NCI-H146 treated with DMSO at 0.1 percent for 48 hours (cell line): ENCODE data around the gene POMC.
"Not testable (repeated sequence)": the region's sequence is repeated elsewhere in the genome, so short reads cannot be mapped to it uniquely, and the experiment has no call there.

Experiments
- DNase-seq: peaks from one replicate; lab custom pipeline; 2025; ENCODE audit not compliant: unreplicated experiment; lab: John Stamatoyannopoulos, UW

POMC gene

DNA sequence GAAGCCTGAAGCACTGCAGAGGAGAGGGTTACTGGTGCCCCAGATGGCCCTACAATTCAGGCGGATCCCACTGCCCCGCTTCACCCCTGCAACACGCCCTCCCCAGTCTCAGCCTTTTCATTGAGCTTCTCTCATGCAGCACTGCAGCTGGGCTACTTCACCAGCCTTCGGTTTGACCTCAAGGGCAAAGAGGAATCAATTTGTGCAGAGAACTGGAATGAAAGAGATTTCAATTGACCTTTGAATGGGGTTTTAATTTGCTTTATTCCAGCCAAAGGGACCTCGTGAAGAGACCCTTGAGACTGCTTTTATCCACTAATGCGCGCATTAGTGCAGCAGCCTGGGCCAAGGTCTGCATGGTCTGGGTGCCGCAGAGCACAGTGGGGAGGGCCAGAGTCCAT is 8.8 kb upstream of the POMC start:
- DNase-seq, result no peak

DNA sequence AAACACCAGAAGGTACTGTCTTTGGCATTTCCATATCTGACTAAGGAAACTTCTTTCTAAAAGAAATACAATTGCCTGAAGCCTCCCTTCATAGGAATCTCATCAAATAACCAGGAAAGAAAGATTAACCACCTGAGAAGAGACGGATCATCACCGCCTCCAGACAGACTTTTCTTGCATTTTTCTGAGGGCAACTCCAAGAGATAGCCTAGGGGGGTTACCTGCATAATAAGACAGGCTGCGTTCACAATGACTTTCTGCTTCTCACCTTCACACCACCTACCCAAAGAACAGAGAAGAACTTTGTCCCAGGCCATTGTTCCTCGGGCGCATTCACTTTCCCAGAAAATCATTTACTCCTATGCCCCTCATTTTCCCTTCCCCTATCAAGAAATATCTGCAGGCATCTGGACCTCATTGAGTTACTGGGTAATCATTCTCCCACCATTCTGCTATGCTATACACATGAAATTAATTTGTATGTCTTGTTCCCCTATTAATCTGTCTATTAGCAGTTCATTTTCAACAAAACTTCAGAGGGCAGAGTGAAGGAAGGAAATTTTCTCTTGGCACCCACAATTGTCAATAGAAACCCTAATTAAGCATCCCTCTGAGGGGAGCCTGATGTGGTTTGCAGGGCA is 8.3 kb upstream of the POMC start:
- no peak for DNase-seq

DNA sequence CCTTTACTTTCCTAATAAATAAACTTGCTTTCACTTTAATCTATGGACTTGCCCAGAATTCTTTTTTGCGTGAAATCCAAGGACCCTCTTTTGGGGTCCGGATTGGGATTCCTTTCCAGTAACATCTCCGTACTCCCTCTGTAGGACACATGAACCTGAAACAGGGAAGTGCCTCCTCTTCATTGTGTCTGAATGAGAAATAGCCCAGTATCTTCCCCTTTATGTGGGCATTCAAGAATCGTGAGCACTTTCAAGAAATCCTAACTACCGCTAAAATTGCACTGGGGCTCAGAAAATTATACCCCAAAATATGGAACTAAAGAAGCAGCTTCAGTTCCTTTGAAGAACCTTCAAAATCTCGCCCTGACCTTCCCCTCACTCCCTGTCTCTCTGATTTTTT is 7.8 kb upstream of the POMC start:
- DNase-seq, result no peak

DNA sequence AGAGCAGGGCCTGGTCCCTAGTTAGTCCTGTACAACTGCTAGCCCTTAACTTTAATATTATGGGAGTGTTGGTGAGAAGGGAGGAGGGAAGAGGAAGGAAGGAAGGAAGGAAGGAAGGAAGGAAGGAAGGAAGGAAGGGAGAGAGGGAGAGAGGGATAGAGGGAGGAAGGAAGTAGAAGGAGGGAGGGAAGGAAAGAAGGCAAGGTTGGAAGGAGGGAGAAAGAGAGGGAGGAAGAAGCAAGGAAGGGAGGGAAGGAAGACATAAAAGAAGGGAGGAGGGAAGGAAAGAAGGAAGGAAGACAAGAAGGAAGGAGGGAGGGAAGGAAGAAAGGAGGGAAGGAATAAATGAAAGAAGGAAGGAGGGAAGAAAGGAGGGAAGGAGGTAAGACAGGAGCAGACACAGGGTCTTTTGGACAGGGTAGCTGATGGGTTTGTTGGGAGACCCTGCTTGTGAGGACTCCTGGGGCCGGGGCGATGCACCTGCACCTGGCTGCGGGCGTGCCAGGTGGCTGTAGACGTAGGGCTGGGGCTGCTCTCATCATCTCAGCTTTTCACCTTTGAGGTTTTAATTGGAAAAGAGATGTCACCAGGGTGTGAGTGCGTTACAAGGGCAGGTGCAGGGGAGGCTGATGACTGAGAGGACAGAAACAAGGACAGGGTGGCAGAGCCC is 5.9 kb upstream of the POMC start:
- peak; percentile 53 for DNase-seq

DNA sequence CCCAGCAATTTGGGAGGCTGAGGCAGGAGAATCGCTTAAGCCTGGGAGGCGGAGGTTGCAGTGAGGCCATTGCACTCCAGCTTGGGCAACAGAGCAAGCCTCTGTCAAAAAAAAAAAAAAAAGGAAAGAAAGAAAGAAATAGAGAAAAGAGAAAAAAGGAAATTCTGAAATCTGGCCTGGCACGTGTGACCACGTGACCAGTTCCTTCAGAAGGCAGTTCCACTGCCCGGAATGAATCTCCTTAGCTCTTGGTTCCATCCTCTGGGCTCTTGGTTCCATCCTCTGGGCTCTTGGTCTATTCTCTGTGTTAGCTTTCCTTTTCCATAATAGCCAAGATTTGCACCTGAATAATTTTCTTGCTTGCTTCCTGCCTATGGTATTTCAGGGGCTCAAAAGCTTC is 5.3 kb upstream of the POMC start:
- DNase-seq, result no peak

DNA sequence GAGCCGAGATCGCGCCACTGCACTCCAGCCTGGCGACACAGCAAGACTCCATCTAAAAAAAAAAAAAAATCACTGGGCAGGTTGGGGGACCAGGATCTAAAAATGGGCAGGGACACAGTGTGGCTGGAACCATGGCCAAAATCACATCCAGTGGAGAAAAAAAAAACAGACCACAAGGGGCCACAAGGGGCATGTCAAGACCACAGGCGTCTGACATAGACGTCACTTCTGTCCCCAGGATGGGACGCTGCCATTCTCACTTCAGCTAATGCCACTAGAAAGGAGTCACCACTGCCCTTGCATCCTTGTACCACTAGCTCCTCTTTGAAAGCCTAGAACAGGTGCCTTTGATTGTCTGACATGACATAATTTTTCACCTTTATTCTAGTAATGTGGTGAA is 2.5 kb upstream of the POMC start:
- DNase-seq, result no peak

DNA sequence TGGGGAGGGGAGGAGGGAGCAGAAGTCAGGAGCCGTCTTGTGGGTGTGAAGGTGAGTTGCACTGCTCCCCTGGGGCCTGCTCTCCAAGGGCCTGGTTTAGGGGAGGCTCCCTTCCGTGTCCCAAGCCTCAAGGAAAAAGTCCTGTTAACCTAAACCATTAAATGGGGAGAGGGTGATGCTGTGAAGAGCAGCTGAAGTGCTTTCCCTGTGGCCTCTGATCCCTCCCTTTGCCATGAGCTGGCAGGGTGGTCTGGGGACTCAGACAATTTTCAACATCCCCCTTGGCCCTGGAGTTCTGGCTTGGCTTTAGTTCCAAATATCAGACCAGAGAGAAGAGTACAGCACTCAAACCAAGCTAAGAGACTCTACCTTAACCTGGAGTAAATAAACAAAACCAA is 692 bp upstream of the POMC start:
- no peak for DNase-seq

DNA sequence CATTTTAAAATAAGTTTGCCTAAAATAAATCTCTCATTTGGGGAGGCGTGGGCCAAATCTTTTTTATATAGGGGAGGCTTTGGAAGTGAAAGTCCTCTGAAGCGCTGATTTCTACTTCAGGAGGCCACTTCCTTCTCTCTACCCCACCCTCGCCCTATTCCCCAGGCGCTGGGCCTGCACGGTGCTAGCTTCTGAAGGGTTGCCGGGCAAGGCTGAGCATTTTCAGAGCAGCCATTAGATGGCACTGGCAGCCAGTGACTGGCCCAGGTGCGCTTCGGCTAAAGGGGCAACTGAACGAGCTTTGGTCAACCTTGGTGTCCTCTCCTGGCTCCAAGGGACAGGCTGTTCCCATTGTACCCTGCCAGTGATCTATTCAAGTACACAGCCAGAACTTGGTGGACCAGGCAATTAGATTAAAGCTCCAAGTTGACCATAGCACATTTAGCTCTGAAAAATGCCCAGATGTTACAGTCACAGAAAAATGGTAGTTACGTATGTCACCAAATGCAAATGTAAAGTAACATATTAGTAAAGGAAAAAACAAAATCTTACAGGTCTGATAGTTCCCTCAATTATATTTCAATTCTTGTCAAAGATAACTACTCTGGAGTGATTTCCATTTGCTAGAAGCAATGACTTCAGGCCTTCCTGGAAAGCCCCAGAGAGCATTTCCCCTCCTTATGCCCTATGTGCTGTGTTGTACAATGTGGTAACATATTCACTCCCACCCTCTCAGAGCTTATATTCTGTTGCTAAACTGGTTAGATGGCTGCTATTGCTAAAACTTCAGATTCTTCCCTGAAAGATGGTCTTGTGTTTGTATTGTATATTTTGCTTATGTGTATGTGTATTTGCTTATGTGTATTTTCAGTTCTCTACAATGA is 2.1 kb downstream of the POMC start:
- DNase-seq, result peak; percentile 37

DNA sequence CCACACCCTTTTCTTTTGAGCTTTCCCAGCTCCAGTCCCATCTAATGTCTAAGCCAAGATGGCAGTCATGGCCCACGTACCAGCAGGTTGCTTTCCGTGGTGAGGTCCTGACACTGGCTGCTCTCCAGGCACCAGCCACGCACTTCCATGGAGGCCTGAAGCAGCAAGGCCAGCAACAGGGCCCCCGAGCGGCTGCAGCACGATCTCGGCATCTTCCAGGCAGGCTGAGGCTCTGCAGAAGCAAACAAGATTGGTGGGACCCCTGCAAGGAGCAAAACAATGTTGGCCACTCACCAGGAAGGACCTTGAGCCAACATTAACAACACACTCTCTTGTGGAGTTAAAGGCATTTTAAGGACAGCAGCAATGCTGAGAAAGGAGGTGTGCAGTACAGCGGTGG is 3.8 kb downstream of the POMC start:
- no peak for DNase-seq

DNA sequence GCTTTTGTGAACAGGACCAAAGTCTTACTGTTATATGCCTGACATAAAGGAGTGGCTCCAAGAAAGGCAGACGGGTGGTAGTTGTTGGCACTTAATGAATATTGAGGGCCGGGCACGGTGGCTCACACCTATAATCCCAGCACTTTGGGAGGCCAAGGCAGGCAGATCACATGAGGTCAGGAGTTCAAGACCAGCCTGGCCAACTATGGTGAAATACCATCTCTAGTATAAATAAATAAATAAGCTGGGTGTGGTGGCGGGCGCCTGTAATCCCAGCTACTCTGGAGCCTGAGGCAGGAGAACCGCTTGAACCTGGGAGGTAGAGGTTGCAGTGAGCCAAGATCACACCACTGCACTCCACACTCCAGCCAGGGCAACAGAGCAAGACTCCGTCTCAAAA is 6.3 kb downstream of the POMC start:
- not testable (repeated sequence) for DNase-seq

DNA sequence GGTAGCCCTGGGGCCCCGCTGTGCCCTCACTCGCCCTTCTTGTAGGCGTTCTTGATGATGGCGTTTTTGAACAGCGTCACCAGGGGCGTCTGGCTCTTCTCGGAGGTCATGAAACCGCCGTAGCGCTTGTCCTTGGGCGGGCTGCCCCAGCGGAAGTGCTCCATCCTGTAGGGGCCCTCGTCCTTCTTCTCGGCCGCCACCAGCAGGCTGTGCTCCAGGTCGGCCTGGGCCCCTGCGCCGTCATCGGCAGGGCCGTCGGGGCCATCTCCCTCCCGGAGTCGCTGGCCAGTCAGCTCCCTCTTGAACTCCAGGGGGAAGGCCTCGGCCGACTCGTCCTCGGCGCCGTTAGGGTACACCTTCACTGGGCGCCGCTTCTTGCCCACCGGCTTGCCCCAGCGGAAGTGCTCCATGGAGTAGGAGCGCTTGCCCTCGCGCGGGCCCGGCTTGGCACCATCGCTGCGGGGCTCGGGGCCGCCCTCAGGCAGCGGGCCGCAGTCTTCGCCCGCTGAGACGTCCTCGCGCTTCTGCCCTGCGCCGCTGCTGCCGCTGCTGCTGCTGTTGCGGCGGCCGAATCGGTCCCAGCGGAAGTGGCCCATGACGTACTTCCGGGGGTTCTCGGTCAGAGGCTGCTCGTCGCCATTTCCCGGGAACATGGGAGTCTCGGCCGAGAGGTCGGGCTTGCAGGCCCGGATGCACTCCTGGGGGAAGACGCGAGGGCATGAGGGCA is 7.2 kb downstream of the POMC start:
- DNase-seq, result no peak

DNA sequence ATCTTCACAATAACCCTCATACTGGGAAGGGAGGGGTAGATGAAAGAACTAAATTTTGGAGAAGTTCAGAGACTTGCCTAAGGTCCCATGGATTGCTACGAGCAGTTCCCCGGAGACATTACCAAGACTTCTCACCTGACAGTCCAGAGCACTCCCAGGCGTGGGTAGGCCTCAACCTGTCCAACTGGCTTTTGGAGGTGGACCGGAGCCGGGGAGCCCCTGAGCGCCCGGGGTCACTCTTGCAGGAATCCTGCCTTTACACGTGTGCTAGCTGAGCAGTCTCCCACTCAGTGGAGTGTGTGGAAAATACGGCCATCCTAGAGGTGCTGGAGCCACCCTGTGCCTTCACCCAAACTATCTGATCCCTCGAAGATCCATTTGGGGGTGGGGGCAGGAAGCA is 8.0 kb downstream of the POMC start:
- DNase-seq, result no peak

DNA sequence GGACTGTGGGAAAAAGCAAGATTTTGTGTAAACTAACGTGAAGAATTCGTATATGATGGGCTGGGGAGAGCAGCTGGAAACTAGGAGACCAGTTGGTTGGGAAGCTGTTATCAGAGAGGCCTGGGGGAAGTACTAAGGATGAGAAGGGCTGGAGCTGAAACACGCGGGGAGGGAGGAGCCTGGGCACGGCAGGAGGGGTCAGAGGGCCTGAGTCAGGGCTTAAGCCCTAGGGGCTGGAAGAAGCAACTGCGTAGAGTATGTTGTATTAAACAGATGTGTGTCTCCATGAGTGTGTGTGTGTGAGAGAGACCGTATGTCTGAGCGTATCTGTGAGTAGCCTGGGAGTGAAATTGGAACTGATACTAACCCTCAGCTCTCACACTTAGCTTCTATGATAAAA is 8.4 kb downstream of the POMC start:
- no peak for DNase-seq

DNA sequence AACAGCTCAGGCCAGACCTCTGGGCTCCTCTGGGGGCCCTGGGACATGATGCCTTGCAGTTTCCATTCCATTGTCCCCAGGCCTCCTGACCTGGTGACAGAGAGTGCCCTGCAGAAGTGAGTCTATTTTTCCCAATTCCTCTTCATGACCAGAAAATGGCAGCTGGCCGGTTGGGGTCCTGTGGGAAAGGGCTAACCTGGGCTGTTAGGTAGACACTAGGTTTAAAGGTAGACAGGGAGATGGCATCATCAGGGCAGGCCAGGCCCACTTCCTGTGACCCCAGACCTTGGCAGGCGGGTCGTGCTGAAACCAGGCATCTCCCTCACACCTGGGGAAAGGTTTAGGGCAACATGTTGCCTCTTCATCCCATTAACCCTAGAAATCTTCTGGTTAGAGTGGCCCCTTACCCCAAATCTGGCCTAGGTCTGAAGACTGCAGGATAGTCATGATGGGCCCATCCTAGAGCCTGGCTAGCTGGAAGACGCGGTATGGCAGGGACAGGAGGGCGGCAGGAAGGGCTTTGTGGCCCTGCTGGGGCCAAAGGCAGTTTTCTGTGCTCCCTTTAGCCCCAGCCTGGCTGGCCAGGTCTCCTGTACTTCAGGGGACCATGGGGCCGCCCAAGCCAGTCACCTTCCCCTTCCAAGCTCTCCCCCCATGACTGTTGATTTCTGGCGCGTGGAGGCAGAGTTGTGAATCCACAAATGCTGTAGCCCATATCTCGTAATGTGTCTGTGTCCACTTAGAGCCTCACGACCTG is 10.1 kb downstream of the POMC start:
- no peak for DNase-seq

DNA sequence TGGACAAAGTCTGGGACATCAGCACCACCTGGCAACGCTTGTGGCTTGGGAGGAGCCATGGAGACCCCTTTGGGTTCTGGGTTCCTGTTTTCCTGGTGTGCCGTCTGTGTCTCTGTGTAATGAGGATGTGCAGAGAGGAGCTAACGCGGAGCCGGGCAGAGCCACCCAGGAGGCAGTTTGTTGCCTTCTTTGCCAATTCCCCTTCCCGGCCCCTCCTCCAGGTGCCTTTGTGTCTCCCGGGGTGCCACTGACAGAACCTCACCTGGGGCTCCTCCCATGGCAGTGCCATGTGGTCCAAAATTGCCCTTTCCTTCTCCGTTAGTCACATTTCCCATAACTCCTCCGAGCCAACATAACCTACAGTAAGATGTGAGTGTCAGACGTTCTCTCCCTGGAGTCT is 13.0 kb downstream of the POMC start:
- no peak for DNase-seq

DNA sequence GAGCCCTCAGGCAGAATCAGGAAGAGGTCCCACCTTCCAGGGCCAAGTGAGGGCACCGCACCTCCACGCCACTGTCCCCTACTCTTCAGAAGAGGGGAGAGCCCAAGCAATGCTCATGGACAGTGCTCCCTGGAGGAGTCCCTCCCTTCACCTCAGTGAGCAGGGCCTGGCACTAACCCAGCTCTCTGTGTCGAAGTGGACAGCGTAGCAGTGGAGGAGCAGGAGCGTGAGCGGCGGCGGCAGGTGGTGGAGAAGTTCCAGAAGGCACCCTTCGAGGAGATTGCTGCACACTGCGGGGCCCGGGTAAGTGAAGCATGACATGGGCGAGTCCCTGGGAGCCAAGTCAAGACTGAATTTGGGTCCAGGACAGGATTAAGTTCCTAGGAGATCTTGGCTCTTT is 16.7 kb downstream of the POMC start:
- no peak for DNase-seq

DNA sequence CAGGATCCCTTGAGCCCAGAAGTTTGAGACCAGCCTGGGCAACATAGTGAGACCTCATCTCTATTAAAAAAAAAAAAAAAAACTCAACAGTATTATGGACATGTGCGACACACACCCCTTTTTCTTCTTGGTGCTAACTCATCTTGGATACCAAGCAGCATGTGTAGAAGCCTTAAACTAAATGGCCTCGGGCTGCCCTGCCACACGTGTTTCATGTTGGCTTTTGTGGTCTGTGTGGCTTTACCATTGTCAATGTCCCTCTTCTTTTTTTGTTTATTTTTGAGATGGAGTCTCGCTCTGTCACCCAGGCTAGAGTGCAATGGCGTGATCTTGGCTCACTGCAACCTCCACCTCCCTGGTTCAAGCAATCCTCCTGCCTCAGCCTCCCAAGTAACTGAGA is 17.4 kb downstream of the POMC start:
- not testable (repeated sequence) for DNase-seq

DNA sequence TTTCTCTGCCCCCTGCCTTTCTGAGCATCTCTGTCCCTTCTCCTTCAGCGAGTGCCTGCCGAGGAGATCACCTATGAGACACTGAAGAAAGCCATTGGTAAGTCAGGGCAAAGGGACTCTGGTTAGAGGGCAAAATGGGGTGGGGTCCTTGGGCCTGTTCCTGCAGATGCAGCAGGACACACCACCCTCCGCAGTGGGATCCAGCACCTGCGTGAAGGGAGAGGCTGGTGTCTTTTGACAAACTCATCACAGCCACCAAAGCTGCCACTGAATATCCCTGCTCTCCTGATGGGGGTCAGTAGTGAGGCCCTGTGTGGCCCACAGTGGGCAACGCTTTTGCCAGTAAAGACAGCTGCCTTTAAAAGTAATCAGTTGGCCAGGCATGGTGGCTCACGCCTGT is 18.7 kb downstream of the POMC start:
- no peak for DNase-seq

DNA sequence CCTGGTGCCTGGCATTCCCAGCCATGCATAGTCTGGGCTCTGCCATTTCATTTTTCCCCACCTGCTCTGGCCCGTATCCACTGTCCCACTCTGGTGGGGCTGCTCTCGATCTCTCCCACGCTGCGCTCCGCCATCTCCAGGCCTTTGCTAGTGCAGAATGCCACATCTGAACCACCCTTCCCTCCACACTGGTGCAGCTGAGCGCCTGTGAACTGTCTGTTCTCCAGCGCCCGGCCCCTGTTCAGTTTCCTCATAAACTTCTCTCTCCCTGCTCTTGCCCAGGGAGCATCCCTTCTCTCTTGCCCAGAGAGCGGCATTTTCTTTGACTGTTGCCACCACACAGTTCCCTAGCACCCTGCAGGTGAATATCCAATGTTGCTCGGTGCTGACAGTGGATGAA is 21.5 kb downstream of the POMC start:
- no peak for DNase-seq

DNA sequence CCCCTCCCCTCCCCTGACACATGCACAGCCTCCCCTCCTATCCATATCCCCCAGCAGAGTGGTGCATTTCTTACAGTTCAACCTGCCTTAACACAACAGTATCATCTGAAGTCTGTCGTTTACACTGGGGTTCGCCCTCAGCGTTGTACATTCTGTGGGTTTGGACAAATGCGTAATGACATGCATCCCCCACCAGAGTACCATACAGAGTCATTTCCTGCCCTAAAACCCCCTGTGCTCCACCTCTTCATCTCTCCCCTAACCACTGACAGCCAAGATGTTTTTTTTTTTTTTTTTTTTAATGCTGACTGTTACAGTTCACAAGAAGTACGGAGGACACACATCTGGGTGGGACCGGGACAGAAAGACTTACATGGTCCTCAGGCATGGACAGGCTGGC is 22.6 kb downstream of the POMC start:
- no peak for DNase-seq

DNA sequence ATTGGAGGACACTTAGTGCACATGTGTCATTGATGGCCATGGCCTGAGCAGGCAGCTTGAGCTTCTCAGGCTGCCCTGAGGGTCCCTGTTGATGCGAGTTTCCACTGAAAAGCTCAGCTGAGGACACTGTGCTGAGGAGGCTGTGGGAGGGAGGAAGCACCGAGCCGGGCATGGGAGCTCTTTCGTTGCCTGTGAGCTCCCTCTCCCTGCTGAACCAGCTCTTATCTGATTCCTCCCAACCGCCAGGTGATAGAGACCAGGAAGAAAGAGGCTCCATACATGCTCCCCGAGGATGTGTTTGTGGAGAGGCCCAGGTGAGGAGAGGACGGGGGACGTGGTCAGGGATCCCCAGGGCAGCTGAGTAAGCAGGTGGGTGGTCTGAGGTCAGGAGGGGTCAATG is 27.3 kb downstream of the POMC start:
- no peak for DNase-seq
